Astrocyte (in vitro differentiated cells and primary cell): ENCODE measurements around the gene KDM4B.

Experiments
- CTCF ChIP-seq: IDR thresholded peaks from 2 replicates; pipeline ENCODE4 v1.5.1; 2011; ENCODE audit warnings: low read depth, mild to moderate bottlenecking, inconsistent platforms, low read length, moderate library complexity; ENCODE audit not compliant: insufficient read depth
- EZH2 ChIP-seq: IDR thresholded peaks from 2 replicates; pipeline ENCODE4 v1.6.1; 2012; ENCODE audit warnings: mild to moderate bottlenecking, low read length, inconsistent platforms; ENCODE audit not compliant: insufficient read depth

DNA sequence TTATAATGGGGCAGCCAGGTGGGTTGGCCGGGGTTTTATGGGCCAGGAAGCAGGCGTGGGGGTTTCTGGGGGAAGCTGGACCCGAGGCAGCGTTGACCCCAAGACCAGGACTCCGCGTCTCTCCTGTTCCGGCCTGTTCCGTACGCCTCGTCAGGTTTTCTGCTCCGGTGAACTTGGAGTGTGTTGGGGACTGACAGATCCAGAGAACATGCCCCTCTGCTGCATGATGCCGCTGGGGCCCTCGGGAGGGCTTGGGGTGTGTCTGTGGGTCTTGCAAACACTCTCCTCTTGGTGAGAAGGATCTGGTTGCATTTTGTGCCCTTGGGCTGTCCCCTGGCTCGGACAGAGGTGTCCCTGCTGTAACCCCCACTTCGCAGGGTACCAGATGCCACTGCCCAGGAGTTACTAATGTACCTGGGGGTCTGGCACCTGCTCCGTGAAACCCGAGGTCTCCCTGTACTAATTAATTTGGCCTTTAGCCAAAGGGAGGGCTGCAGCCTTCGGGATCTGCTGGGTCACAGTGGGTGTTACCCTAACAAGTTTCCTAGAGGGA is 15.6 kb downstream of the KDM4B start:
- TF ChIP-seq CTCF, result no peak
- no peak for TF ChIP-seq EZH2
